Vagina (tissue), 2 donors: ENCODE measurements around the gene RASA3.

Source experiments
- POLR2A ChIP-seq, 2 donors: fragments of 450-650 bp; IDR thresholded peaks; one replicate each; pipeline ENCODE4 v1.6.1; 2017; ENCODE audit warnings: antibody characterized with exemption in 2 of 2, mild to moderate bottlenecking in 2 of 2, moderate library complexity in 2 of 2
- POLR2AphosphoS5 ChIP-seq, 2 donors: sonication (generic); formaldehyde crosslinking; IDR thresholded peaks; one replicate each; pipeline ENCODE4 v1.9.0; 2017; ENCODE audit warnings: antibody characterized with exemption in 2 of 2, mild to moderate bottlenecking in 2 of 2, low read depth in 1 of 2; ENCODE audit not compliant: insufficient read depth in 1 of 2
- TF ChIP-seq, protein P1 (sequence below), 3 experiments: fragments of 450-650 bp in 2 of 3; fragments of 200-600 bp in 1 of 3; sonication (generic) in 1 of 3; IDR thresholded peaks; one replicate each; pipeline ENCODE4 v1.5.1; 2017 to 2019; ENCODE audit warnings: antibody characterized with exemption in 3 of 3, mild to moderate bottlenecking in 2 of 3, moderate library complexity in 2 of 3

DNA sequence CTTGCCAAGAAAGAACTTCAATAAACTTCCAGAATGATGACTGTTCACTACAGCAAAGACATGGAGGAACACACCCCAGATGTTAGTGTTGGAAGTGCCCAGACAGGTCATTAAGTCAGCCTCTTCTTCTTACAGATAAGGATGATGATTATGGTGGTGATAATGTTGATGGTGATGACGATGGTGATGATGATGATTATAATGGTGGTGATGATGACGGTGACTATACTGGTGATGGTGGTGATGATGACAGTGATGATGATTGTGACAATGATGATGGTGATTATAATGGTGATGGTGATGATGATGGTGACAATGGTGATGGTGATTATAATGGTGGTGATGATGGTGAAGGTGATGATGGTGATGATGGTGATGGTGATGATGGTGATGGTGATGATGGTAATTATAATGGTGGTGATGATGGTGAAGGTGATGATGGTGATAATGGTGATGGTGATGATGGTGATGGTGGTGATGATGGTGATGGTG lies 167.0 kb downstream of the RASA3 start:
- TF ChIP-seq POLR2A (IDR thresholded peaks at IDR 0.05) (no peak), POLR2AphosphoS5 (IDR thresholded peaks at IDR 0.05; ENCODE audit: insufficient read depth in 1 of 2, low read depth in 1 of 2) (no peak)
- TF ChIP-seq, protein P1, sequence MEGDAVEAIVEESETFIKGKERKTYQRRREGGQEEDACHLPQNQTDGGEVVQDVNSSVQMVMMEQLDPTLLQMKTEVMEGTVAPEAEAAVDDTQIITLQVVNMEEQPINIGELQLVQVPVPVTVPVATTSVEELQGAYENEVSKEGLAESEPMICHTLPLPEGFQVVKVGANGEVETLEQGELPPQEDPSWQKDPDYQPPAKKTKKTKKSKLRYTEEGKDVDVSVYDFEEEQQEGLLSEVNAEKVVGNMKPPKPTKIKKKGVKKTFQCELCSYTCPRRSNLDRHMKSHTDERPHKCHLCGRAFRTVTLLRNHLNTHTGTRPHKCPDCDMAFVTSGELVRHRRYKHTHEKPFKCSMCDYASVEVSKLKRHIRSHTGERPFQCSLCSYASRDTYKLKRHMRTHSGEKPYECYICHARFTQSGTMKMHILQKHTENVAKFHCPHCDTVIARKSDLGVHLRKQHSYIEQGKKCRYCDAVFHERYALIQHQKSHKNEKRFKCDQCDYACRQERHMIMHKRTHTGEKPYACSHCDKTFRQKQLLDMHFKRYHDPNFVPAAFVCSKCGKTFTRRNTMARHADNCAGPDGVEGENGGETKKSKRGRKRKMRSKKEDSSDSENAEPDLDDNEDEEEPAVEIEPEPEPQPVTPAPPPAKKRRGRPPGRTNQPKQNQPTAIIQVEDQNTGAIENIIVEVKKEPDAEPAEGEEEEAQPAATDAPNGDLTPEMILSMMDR (IDR thresholded peaks at IDR 0.05): no peak
